DMS153 (cell line): ENCODE measurements around the gene DACH1.
A peak's percentile ranks its signal among the peaks of the same experiment; 100 is the strongest.

ENCODE experiments used
- DNase-seq: peaks from one replicate; lab custom pipeline; 2025; lab: John Stamatoyannopoulos, UW

Gene DACH1

DNA sequence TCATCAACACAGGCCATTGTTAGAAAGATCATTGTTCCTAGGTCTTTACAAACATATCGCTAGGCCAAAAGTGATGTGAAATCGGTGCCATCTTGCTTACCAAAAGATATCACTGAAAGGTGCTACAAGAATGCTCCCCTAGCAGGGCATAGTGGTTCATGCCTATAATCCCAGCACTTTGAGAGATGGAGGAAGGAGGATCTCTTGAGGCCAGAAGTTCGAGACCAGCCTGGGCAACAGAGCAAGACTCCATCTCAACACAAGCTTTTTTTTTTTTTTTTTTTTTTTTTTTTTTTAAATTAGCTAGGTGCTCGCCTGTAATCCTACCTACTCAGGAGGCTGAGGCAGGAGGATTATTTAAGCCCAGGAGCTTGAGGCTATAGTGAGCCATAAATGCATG, 92.1 kb downstream of the DACH1 start:
- no peak for DNase-seq

DNA sequence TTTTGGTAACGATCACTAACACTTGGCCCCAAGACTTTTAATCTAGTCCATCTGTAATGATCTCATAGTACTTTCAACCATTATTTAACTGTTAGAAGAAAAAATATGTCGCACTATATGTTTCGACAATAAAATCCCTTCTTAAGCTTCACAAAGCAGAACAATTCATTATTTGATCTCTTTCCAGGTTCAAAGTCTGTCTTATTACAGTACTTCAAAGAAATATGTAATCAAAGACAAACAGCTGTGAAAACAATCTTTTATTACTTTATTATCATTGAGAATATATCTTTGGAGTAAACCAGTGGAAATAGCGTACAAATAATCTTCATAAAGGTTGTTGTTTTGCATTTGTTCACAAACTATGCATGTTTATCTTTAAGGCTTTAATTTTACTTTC, 93.5 kb downstream of the DACH1 start:
- no peak for DNase-seq

DNA sequence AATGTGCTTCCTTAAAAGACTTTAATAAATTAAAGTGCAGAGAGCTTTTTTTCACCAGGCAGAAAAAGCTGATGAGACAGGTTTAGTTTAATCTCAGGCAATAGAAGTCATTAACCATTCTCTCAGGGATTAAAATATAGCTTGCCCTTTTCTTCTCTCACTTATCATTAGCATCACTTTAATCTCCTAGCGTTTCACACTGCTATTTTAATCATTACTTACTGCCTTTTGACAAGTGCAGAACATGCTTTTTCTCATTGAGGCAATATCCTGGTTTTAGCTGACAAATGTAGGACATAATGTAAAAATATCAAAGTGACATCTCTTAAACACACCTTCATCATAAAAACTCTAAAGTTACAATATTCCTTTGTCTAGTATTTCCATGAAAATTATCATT, 94.6 kb downstream of the DACH1 start:
- DNase-seq, result no peak

DNA sequence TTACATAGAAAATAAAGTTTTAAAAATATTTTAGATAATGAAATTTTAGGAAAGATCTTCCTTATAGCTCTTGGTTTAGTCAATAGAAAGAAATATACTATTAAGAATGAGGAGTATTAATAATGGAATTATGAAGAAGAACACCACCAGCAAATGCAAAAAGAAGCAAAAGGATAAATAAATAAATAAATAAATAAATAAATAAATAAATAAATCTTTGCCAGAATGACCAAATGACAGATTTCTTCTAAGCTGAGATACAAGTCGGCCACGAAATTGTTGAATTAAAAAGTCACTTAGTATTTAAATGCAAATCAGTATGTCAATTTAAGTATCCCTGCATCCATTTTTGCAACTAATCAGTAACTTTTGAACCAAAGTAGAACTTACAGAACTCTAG, 95.9 kb downstream of the DACH1 start:
- no peak for DNase-seq

DNA sequence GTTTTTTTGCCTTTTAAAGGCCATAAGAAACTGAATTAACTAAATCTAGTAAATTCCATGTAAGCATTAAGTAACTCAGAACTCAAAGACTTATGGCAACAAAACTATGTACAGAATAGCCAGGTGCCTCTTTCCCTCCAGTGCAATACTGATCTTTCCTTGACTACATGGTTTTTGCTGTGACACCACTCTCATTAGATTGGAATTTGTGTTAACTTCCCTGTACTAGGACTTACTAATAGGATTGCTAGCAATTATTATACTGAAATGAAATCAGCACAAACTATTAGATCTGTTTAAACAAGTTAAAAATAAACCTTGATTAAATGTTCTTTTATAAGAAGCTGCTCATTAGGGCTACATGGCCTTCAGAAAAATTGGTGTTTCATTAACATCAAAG, 96.3 kb downstream of the DACH1 start:
- DNase-seq, result no peak

DNA sequence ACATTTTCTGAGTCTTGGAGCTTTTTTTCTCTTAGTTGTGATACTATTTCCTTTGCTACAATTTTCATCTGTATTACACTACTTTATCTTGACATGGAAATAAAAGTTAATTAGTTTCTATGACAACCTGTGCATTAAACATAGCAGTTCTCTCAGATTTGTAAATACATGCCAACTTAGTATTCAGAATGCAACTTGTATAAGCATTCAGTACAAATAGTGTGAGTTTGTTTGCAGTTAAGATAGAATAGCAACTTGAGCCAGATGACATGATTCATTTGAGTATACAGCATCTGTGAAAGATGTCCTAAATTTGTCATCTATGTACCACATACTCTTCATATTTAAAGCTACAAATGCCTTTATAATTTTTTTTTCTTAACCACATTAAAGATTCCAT, 98.1 kb downstream of the DACH1 start:
- DNase-seq, result no peak

DNA sequence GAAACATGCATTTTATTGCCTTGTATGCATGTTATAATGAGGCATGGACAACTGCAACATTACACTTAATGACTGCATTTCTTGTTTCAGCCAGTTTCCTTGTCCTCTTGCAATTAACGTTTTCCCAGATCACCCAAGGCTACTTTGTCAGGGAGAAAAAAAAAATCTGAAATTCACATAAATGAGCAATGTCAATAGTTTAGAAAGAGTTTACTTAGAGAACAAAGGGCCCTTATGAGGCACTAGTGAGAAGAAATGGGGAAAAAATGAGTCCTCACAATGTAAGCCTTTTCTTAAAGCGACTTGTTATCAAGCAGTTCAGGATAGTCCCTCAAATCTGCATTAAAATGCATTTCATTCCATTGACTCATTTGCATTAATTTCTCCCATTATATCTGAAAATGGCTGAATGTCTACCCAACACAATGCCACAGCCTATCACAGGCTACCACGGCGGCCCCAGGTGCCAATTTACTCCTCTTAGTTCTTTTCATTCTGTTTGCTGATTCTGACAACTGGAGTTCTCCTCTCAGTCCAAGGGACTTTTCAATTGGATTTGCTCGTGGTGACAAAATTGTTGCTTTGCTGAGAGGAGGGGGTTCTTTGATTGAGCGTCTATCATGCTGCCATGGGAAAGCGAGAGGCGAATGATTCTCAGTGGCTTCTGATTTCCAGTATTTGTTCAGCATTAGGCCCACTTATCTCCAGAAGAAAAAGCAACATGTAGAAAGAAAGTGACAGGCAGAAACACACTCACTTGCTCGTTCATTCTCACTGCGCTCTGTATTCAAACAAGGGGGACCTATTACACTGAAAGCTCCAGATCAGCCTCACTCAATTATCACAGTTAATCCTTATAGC, 107.1 kb downstream of the DACH1 start:
- DNase-seq, result peak; percentile 38

DNA sequence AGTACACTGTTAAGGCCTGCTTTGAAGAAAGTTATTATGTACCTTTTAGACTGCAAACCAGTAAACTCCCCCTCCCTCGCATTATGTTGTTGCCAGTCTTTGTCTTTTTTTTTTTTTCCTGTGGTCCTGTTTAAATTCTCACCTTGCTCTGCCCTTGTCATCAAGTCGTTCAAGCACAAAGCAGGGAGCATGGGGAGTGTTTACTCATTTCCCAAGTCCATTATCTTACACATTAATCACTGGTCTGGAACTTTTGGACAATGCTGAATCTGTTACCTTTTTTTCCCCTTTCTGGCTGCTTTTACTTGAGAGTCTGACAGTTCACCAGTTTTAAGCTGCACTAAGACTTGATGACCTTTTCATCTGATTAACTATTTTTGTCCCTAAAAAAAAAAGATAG, 108.2 kb downstream of the DACH1 start:
- no peak for DNase-seq

DNA sequence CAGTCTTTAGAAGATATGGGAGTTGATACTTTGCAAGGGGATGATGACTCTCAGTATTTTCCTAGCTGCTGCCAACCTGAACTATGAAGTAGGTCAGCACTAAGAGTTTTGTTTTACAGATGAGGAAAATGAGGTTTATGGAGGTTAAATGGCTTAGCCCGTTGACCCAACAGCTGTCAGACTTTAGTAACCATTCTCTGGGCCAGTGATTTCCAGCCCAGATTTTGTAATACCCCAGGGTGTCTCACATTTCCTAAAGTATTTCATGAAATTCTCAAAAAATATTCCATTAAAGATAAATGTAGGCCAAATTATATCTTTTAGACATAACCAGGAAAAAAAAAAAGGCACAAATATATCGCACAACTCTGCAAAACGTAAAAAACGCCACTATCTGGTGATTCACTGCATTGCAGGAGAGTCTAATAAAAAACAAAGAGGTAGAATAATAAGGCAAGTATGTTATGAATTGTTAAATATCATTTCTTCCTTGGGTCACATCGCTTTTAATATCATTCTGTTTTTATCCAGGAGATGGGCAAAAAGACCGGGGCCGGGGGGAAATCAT, 112.5 kb downstream of the DACH1 start:
- no peak for DNase-seq

DNA sequence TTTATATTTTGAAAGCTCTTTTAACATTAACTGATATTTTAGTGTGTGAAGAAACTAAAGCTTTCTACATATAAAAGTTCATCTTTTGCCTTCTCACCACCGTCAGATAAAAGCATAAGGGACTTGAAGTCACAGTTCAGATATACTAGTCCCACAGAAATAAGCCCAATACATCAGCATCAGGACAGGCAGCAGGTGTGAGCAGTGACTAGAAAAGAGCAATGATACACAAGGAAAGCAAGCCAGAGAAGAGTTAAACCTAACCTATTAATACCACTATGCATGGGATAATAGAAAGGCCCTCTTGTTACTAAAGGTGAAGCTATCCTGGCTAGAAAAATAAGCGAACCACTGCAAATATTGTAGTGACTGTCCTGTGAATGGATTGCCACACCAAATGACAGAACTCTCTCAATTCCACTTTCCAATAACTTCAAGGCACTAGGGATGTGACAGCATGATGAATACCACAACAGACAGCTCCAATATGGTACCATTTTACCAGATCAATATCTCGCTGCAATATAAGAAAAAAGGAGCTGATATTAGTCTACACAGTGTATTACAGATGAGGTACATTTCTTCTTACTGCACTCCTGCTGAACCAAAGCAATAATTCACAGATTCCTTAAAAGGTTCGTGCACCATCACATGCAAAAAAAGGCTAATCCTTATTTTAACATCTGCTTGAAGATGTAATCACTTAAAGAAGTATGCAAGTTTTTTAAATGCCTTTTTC, 114.1 kb downstream of the DACH1 start:
- no peak for DNase-seq

DNA sequence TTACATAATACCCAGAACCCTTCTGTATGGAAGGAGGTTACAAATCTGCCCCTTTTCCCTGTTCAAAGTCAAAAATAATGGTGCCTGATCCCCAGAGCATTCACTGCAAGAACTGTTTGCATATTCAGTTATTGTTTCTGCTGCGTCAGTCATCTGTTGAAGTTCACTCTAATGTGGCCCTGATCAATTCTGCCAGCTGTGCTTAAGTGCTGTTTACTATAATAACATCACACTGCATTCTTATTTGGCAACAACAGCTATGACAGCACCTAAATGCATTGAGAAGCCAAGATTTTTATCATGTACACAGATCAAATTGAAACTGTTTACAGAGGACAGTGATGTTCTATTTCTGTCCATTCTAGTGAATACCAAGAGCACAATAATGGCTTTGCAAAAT, 115.9 kb downstream of the DACH1 start:
- DNase-seq, result peak; percentile 82

DNA sequence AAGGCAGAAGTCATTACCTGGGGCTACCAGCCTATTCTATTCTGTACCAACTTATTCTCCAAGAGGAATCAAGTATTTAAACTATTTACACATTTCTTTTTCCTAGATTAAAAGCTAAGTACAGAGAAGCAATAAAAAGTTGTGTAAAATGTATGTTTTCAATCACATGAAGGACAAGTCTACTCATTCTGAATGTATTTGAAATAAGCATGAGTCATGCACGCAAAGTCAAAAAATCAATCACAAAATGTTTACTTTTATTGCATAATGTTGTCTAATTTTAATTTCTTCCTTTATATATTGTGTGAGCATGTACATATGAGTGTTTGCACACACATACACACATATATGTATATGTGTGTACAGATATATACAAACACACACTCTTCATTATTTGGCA, 136.7 kb downstream of the DACH1 start:
- no peak for DNase-seq

DNA sequence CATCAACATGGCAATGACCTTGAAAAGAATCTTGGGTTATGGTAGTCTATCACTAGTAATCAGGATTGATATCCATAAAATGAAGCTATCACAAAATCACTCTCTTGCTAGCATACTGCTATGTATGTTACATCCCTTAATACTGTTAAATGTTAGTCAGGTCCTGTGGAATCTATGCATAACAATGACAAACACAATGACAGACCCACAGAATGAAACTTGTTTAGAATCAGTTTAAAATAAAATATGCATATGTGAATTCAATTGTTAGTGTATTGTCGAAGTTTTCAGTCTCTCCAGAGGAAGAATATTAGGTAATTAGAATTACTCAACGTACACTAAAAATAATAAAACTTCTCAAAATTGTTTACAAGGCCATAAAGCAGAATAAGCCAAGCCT, 137.6 kb downstream of the DACH1 start:
- DNase-seq, result no peak

DNA sequence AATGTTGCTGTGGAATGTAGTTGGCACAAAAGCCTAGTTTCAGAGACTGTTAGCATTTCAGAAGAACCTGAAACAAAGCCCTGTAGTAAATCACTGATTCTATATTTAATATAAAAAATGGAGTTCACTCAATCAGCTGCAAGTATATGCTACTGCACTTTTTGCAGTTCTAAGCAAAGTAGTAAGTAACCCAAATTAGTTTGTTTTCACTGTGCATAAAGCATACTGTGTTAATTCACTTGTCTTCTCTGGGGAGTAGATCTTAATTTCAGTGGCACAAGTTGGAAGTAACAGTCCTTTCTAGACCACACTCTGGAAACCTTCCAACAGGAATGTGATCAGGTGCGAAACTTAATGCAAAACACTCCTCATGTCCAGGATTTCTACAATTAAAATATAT, 139.3 kb downstream of the DACH1 start:
- no peak for DNase-seq

DNA sequence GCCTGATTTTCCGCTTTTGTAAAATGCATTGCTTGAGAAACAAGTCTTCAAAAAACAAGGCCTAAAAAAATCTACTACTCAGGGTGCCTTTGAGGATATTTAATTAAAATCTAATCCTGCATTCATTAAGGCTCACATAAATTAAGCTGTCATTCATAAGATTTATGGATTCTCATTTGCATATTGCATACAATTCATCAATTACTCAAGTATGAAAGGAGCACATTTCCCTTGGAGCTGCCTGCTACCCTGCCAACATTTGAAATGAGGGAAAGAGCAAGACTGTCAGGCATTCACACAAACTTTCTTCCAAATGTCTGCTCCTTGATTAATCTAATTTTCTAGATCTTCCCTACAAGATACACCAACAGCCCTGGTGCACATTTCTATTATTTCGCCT, 140.0 kb downstream of the DACH1 start:
- no peak for DNase-seq

DNA sequence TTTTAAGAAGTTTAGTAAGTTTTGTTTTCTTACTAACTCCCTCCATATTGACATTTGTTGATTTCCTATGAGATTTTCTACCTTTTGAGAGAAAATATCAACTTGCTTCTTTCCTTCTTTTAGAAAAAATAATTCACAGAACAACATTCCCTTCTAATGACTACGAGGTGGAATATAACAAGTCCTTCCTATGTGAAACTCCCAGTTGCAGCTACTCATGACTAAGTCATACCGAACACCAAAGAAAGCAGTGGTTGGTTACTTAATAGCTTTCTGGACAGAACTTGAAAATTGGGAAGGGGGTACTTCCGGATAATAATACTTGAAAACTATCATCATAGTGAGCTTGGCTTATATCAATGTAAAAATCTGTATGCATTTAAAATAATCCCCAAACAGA, 144.8 kb downstream of the DACH1 start:
- no peak for DNase-seq

DNA sequence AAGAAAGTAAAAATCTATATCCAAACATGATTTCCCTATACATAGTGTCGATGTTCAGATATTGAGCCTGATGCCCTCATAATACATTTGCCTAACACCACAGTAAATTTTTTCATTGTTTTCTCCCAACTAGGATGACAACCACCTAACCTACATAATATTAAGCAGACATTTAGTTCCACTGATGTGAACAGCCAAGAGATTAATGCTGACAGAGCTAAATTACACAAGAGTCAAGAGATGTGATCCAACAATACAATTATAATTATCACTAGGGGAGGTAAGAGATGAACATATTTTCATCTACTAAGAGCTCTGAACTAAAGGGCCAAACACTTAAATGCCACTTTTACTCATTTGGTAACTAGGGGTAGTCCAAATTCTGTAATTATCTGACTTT, 145.9 kb downstream of the DACH1 start:
- no peak for DNase-seq

DNA sequence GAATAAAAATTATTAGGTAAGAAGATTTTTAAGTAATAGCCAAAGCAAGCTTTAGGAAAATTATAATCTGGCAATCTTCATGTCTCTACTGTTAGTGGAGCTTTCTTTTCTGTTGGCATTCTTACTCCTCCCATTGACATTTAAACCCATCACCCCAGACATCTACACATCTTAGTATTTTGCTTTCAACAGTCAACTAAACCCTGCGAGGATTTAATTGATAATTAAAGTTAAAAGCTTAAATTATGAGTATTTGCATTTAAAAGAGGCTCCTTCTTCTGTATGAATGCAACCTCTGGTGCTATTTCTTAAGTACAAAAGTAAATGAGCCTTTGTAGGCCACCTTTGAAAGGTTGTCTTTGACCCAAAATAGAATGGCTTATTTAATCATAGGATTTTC, 148.1 kb downstream of the DACH1 start:
- DNase-seq, result no peak

DNA sequence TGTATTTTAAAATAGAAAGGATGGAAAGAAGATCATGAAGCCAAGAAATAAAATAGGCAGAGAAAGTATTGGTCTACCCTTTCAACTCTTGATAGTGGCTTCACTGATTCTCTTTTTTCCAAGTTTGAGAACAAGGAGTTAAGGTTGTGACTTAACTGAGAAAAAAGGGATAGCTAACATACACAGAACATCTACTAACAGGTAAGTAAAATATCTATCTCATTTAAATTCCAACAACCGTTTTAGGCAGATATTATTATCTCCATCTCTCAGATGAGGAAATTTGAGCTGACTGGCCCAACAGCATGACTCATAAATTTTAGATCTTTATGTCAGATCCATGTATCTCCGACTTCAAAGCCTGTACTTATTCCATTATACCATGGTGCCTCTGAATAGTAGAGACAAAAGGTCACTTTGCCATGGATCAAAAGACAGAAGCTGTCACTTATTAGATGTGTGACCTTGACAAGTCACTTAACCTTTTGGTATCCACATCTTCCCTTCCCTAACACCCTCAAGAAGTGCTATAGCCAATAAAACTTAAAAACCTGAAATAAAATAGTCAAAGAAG, 152.1 kb downstream of the DACH1 start:
- DNase-seq, result no peak

DNA sequence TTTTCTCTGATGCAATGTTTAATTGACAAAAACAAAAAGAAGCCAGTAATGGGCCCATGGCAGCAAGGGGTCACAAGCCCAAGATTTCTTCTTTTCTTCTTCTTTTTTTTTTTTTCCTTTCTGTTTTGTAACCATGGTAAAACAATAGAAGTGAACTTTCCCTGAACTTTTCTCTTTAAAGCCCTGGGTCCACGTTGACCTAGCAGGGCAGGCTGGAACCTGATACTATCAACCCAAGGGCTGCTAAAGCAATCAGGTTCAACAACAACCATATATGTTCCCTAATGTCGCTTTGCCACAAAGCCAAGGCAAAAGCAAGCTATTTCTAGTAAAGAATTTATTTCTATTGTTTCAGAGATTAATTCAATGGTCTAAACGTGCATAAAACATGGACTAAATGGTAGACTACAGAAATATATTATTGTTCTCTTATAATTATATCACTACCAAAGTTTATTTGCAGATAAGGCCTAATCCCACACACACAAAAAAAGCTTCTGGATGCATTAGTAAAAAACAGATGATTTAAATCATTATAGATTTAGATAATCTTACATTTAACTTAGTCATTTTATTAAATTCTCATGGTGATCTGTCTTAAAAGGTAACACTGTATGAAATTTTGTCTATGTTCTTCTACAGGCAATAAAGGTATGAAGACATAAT, 153.9 kb downstream of the DACH1 start:
- DNase-seq, result no peak

DNA sequence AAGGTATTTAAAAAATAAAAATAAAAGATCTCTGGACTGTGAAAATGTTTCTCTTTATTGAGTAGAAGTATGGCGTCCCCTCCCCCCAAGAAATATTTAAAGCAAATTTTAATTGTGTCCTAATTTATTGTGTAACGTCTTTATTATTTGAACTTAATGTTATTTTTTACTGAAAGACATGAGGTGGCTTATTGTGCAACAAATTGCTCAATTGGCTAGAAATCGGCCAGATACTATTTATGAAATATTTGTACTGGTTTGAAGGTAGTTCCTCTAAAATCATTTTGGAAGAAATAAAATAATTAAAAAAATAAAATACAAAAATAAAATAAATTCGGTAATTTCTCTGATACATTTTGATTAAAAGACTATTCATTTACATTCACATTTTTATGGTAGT, 162.3 kb downstream of the DACH1 start:
- DNase-seq, result no peak

DNA sequence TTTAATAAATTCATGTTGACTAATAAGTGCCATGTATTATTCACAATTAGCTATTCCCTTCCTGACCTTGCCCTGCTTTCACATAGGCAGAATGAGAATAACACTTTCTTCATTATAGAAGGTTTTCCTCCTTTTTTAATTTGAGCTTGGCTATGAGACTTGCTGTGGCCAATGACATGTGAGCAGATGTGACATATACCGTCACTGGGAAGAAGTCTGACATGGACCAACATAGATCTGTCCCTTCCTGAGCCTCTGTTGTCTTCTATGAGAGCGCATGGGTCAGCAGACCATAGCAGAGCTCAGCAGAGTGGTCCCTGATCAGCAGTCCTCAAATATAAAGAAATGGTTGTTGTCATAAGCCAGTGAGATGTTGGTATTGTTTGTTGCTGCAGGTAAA, 163.9 kb downstream of the DACH1 start:
- DNase-seq, result no peak
